Endodermal cell (in vitro differentiated cells): ENCODE data around the gene CHTOP. TPM values are rescaled to one million over a fixed set of nuclear protein-coding genes. Genes with fewer than 3 reads are reported as not detected.

ENCODE experiments used
- DNase-seq: peaks from one replicate; pipeline ENCODE4 v3.0.0-alpha.2; 2017
- H3K27ac ChIP-seq: 2 replicates; pipeline ENCODE4 v1.5.1; 2013; ENCODE audit warnings: mild to moderate bottlenecking, low read depth, low read length, moderate library complexity
- H3K27me3 ChIP-seq: 2 replicates; pipeline ENCODE4 v1.6.1; 2013; ENCODE audit warnings: mild to moderate bottlenecking, low read length, moderate library complexity; ENCODE audit not compliant: insufficient read depth, control insufficient read depth, poor library complexity, severe bottlenecking
- H3K36me3 ChIP-seq: 2 replicates; pipeline ENCODE4 v1.7.0; 2013; ENCODE audit warnings: mild to moderate bottlenecking, low read length, moderate library complexity; ENCODE audit not compliant: control insufficient read depth, insufficient read depth
- H3K4me1 ChIP-seq: one replicate; pipeline ENCODE4 v1.7.0; 2013; ENCODE audit warnings: low read length; ENCODE audit not compliant: control insufficient read depth, insufficient read depth
- H3K4me3 ChIP-seq: 2 replicates; pipeline ENCODE4 v1.5.1; 2013; ENCODE audit warnings: mild to moderate bottlenecking, low read length, moderate library complexity
- H3K9ac ChIP-seq: 2 replicates; pipeline ENCODE4 v1.6.1; 2013; ENCODE audit warnings: mild to moderate bottlenecking, low read length, moderate library complexity; ENCODE audit not compliant: poor library complexity, severe bottlenecking; ENCODE audit errors: extremely low read depth
- H3K9me3 ChIP-seq: 2 replicates; pipeline ENCODE4 v1.6.1; 2013; ENCODE audit warnings: mild to moderate bottlenecking, low read length, moderate library complexity; ENCODE audit not compliant: control insufficient read depth
- H3K27ac Mint-ChIP-seq: 2 replicates; pipeline ENCODE4 v1.8.0; 2020; ENCODE audit warnings: mixed read lengths
- H3K27me3 Mint-ChIP-seq: 2 replicates; pipeline ENCODE4 v1.8.0; 2021; ENCODE audit warnings: mild to moderate bottlenecking, mixed read lengths; ENCODE audit not compliant: insufficient read depth
- H3K36me3 Mint-ChIP-seq: 2 replicates; pipeline ENCODE4 v1.8.0; 2020; ENCODE audit warnings: low read depth, mixed read lengths
- H3K4me1 Mint-ChIP-seq: 2 replicates; pipeline ENCODE4 v1.8.0; 2020; ENCODE audit warnings: mixed read lengths
- H3K4me3 Mint-ChIP-seq: 2 replicates; pipeline ENCODE4 v1.8.0; 2020; ENCODE audit warnings: mild to moderate bottlenecking, moderate library complexity, mixed read lengths
- H3K9me3 Mint-ChIP-seq: 2 replicates; pipeline ENCODE4 v1.8.0; 2020; ENCODE audit warnings: mild to moderate bottlenecking, mixed read lengths
- CTCF ChIP-seq: fragments of 200-600 bp; sonication (generic); conservative IDR thresholded peaks from 2 replicates; pipeline ENCODE4 v1.5.0; 2021; ENCODE audit warnings: antibody characterized with exemption, mild to moderate bottlenecking
- WGBS, 2 experiments: methylation state at CpG; one replicate each; pipeline versions ENCODE4 v1.1.5 to v1.1.7; 2013; ENCODE audit warnings: missing lambda C conversion rate in 2 of 2, mixed read lengths in 1 of 2; ENCODE audit not compliant: insufficient coverage in 1 of 2, insufficient read length in 1 of 2; 5-methylcytosine and 5-hydroxymethylcytosine counted together
- total RNA-seq, 2 donors: library from RNA; stranded (reverse); fragmentation: NEBNext Ultra II Directional in 1 of 2; extraction: Animal tissue kit (Norgen Biotek cat#: 25700) in 1 of 2; gene quantifications; 2 replicates in 1 of 2; 3 replicates in 1 of 2; pipeline ENCODE4 v1.2.1, GENCODE V29; 2021

CHTOP gene
- total RNA-seq, 2 donors from 2014 or later = 98.4 to 117 TPM

GRCh38 chr1:153678519-153679336 is 44.9 kb downstream of the CHTOP start, which contains the start of gene NPR1:
Gene NPR1 (plus strand): TSS chr1:153678688. CDS start chr1:153679109, 421 bp downstream.
- H3K27me3 ChIP-seq = peaks cover 33% of the 10 kb centered on the region
- no peaks in the 10 kb centered on the region for H3K36me3 ChIP-seq
- peak; percentile 83 for DNase-seq
- Mint-ChIP-seq H3K4me1 (peaks cover 8% of the 10 kb centered on the region), H3K27ac (no peak within 1 kb of the TSS), H3K36me3 (no peaks in the 10 kb centered on the region), H3K9me3 (no peaks in the 10 kb centered on the region), H3K4me3 (peak within 1 kb of the TSS; percentile 71), H3K27me3 (peaks cover 37% of the 10 kb centered on the region)
- H3K9me3 ChIP-seq = no peaks in the 10 kb centered on the region
- no peak for TF ChIP-seq CTCF
- H3K4me1 ChIP-seq = no peaks in the 10 kb centered on the region
- H3K9ac ChIP-seq = no peak within 1 kb of the TSS
- WGBS, 2 experiments = 0 to 1% methylated on average over 11 to 78 of the region's 78 CpGs
- peak within 1 kb of the TSS; percentile 73 for H3K4me3 ChIP-seq
- no peak within 1 kb of the TSS for H3K27ac ChIP-seq

- Histone ChIP-seq H3K27me3 (peaks cover 33% of the 10 kb centered on the region), H3K36me3 (no peaks in the 10 kb centered on the region), H3K4me3 (peak overlapping the region; percentile 73), H3K9me3 (no peaks in the 10 kb centered on the region), H3K27ac (no peak overlapping the region), H3K9ac (no peak overlapping the region), H3K4me1 (no peaks in the 10 kb centered on the region)
- peaks cover 37% of the 10 kb centered on the region for H3K27me3 Mint-ChIP-seq
- TF ChIP-seq CTCF = peak; percentile 66
- 5 to 8% methylated on average over 39 to 73 of the region's 73 CpGs for WGBS, 2 experiments
- peak overlapping the region; percentile 71 for H3K4me3 Mint-ChIP-seq
- H3K36me3 Mint-ChIP-seq = no peaks in the 10 kb centered on the region
- H3K27ac Mint-ChIP-seq = no peak overlapping the region
- no peaks in the 10 kb centered on the region for H3K9me3 Mint-ChIP-seq
- H3K4me1 Mint-ChIP-seq = peaks cover 10% of the 10 kb centered on the region
- DNase-seq = peak; percentile 77
These were observed 45.7 kb downstream of the CHTOP start for GRCh38 chr1:153679337-153680119.

GRCh38 chr1:153680120-153680403 is 46.2 kb downstream of the CHTOP start:
- peak; percentile 59 for DNase-seq
- Mint-ChIP-seq H3K4me1 (peaks cover 10% of the 10 kb centered on the region), H3K9me3 (no peaks in the 10 kb centered on the region), H3K36me3 (no peaks in the 10 kb centered on the region), H3K4me3 (peak overlapping the region; percentile 71), H3K27me3 (peaks cover 37% of the 10 kb centered on the region), H3K27ac (no peak overlapping the region)
- Histone ChIP-seq H3K27me3 (peaks cover 33% of the 10 kb centered on the region), H3K27ac (no peak overlapping the region), H3K36me3 (no peaks in the 10 kb centered on the region), H3K4me1 (no peaks in the 10 kb centered on the region), H3K9me3 (no peaks in the 10 kb centered on the region), H3K9ac (no peak overlapping the region), H3K4me3 (peak overlapping the region; percentile 73)
- no peak for TF ChIP-seq CTCF
- WGBS, 2 experiments = 24 to 27% methylated on average over 4 to 10 of the region's 10 CpGs
